Cortex of kidney (tissue), 1 donor: Measurements from ENCODE around the gene PEPD.

Source experiments
- DNase-seq: peaks from one replicate; lab custom pipeline; 2025; lab: John Stamatoyannopoulos, UW

The PEPD gene

DNA sequence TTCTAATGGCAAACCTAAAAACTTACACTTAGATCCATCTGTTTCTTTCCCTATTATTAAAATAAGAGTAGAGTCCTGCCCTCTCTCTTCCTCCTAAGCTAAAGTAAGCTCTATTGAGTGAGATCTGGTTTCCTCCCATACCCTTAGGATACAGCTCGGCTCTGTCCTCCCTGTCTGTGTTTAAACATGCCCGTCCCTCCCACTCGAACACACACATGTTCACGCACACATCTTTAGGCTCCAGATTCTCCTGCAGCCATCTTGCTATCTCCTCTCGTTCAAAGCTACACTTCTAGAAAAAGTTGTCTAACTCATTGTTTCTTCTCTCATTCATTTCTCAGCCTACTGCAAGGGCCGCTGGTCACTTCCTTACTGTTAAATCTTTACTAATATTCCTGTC is 163.2 kb downstream of the PEPD start:
- no peak for DNase-seq

GRCh38 chr19:33357556-33357955 is 164.0 kb downstream of the PEPD start:
- no peak for DNase-seq

DNA sequence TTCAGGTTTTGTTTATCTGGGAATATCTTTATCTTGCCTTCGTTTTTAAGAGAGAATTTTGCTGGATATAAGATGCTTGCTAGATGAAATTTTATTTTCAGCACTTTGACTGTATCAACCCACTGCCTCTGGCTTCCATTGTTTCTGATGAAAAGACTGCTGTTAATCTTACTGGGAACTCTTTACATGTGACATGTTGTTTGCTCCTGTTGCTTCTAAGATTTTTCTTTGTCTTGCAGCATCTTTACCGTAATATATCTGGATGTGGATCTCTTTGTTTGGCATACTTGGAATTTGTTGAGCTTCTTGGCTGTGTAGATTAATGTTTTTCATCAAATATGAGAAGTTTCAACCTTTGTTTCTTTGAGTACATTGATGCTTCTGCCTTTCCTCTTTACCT is 166.1 kb downstream of the PEPD start:
- DNase-seq: no peak

- no peak for DNase-seq
These were observed 170.9 kb downstream of the PEPD start for GRCh38 chr19:33350538-33351309.

- DNase-seq: no peak
These were observed 172.0 kb downstream of the PEPD start for GRCh38 chr19:33349319-33350289.

DNA sequence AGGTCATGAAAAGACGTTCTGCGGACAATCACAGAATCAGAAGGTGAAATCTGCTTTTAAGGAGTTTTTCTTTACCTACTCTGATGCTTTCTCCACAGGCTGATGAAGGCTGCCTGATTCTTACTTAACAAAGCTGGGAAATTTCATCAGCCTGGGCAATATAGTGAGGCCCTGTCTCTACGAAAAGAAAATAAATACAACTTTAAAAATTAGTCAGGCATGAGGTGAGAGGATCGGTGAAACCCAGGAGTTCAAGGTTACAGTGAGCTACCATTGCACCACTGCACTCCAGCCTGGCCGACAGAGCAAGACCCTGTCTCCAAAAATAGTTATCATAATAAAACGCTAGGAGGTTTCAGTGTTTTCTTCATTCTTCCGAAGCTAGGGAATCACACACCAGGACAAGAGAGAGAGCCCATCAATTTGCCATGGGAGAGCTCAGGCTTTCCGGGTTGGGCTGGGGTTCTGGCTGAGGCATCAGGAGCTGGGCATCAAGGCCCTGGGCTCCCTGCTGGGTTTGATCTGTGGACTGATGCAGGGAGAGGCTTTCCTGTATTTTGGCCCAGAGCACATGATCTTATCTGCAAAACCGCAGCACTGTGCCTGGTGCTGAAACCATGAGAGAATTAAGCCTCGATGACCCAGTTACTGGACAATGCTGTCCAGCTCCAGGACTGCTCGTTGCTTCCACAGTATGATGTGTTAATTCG is 173.1 kb downstream of the PEPD start:
- DNase-seq: no peak

GRCh38 chr19:33347300-33347699 is 174.3 kb downstream of the PEPD start:
- DNase-seq: no peak

DNA sequence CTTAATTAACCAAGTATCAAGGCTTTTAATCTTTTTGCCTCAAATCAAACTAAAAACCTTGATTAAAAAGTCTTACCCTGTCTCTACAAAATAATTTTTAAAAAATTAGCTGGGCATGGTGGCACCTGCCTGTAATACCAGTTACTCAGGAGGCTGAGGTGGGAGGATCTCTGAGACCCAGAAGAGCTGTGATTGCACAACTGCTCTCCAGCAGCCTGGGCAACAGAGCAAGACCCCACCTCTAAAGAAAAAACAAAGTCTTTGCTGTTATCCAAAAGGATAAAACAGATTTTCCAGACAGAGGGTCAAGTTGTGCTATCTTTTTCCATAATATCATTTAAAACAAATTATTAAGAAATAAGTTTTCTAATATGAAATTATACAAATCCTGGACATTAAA is 174.9 kb downstream of the PEPD start:
- no peak for DNase-seq

DNA sequence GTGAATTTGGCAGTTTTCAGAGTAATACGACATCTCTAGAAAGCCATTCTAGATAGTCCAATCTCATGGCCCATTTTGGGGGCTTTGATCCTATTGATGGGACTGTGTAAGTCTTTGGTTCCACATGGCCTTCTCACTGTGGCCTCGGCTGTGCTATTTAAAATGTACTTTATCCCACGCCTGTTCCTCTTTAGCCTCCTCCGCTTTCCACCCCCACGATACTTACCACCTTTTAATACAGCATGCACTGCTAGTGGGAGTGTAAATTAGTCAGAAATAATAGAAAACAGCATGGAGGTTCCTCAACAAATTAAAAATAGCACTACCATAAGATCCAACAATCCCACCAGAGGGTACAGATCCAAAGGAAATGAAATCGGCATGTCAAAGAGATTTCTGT is 176.4 kb downstream of the PEPD start:
- no peak for DNase-seq

GRCh38 chr19:33344573-33344925 is 177.0 kb downstream of the PEPD start:
- no peak for DNase-seq

- no peak for DNase-seq
These were observed 177.6 kb downstream of the PEPD start for GRCh38 chr19:33343859-33344572.

GRCh38 chr19:33343301-33343700 is 178.3 kb downstream of the PEPD start:
- DNase-seq: no peak

DNA sequence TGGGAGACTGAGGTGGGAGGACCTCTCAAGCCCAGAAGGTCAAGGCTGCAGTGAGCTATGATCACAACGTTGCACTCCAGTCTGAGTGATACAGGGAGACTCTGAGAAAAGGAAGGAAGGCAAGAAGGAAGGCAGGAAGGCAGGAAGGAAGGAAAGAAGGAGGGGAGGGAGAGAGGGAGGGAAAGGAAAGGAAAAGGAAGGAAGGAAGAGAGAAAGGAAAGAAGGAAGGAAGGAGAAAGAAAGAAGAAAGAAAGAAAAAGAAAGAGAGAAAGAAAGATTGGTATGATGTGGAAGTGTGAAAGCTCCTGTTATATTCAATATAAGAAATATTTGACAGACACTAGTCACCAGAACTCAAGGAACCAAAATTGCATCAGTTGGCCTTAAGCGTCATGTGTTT is 180.6 kb downstream of the PEPD start:
- no peak for DNase-seq

DNA sequence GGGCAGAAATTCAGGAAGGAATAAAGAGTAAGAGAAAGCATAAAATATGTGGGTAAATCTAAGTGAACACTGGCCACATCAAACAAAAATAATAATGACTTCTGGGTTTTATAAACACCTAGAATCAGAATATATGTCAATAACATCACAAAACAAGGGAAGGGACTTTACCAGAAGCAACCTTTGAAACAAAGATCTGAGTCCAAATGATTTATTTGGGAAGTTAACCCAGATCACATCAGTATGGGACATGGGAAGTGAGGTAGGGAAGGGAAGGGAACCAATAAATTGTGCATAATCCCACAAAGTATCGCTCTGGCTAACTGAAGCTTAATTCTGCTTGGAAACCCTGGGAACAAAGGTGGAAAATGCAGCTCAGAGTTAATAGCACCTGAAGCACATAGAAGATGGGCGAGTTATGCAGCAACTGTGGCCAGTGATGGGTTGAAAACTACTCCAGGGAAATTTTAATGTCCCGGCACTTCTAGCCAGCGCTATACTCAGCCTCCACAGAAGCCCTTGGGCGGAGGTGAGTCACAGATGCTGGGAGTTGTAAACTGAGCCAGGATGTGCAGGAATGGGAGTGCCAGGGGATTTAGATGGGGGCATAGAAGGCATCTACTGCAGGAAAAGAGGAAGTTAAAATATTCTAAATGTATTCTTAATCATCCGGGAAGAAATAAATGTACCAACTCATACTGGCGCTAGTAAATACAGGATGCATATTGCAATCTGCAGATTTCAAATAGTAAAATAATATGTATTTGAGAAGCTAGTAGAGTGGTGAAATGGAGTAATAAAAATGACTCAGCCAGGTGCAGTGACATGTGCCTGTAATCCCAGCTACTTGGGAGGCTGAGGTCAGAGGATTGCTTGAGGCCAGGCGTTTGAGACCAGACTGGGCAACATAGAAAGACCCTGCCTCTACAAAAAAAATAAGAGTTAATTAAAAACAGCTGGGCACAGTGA is 182.3 kb downstream of the PEPD start:
- DNase-seq: no peak
